ENCODE results near the gene NOX1. TPM values are rescaled to one million over a fixed set of nuclear protein-coding genes. Genes with fewer than 3 reads are reported as not detected.

The NOX1 gene
- total RNA-seq, 1 donor from 2014 or later = not detected

DNA sequence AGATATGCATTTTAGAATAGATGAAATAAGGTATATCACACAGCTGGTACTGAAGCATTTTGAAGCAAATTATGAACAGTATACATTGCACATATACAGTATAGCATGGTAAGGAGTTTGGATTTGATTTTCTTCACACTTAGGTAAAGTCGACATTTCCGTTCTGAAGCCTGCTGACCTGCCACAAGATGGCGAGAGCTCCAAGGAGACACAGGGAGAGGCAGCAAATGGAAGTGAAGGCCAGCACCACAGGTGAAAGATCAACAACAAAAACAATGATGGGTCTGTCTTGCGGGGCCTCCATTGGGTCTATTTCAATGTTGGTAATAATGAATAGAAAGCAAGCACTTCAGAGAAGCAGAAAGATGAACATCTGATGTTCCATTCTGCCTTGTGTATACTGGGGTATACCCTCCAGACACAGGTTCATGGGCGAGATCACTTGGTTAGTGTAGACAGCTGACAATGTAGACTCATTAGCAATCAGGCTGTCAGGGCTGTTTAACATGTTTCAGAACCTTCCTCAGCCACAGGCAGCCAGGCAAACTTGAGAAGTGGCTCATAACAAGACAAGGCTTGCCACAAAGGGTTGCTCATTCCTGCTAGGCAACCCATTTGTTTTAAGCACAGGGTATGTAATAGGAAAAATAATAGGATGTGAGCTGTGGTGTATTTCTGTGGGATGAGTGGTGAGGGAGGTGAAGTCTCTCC, 21.4 kb upstream of the NOX1 start:
- H3K4me1 Mint-ChIP-seq = no peaks in the 10 kb centered on the region
- no peaks in the 10 kb centered on the region for H3K27me3 Mint-ChIP-seq (ENCODE audit: low read depth)
- H3K36me3 Mint-ChIP-seq = no peaks in the 10 kb centered on the region
- TF ChIP-seq, protein P1, sequence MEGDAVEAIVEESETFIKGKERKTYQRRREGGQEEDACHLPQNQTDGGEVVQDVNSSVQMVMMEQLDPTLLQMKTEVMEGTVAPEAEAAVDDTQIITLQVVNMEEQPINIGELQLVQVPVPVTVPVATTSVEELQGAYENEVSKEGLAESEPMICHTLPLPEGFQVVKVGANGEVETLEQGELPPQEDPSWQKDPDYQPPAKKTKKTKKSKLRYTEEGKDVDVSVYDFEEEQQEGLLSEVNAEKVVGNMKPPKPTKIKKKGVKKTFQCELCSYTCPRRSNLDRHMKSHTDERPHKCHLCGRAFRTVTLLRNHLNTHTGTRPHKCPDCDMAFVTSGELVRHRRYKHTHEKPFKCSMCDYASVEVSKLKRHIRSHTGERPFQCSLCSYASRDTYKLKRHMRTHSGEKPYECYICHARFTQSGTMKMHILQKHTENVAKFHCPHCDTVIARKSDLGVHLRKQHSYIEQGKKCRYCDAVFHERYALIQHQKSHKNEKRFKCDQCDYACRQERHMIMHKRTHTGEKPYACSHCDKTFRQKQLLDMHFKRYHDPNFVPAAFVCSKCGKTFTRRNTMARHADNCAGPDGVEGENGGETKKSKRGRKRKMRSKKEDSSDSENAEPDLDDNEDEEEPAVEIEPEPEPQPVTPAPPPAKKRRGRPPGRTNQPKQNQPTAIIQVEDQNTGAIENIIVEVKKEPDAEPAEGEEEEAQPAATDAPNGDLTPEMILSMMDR (IDR thresholded peaks at IDR 0.05; ENCODE audit: unreplicated experiment) = no peak
- no peak for DNase-seq (ENCODE audit: low spot score in 2 of 2, unreplicated experiment in 2 of 2)
- H3K27ac Mint-ChIP-seq = no peak overlapping the region
- peaks cover 33% of the 10 kb centered on the region for H3K9me3 Mint-ChIP-seq
- H3K4me3 Mint-ChIP-seq = no peak overlapping the region

DNA sequence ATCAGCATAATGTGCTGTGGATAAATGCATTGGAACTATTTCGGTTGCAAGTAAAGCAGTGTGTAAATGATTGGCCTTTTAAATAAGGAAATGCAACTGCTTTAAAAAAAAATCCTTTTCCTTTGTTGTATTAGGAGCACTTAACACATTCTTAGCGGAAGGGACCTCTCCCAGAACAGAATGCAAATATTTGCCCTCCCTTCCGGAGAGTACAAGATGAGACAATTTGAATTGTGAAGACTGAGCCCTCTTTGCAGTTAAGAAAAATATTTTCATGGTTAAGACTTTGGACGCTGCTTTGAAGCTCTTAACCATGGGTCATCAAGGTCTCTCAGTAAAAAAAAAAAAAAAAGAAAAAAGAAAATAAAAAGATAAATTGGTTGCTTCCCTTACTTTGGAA, 9.5 kb upstream of the NOX1 start:
- TF ChIP-seq, protein P1 (IDR thresholded peaks at IDR 0.05; ENCODE audit: unreplicated experiment) = no peak
- no peak overlapping the region for H3K27ac Mint-ChIP-seq
- H3K36me3 Mint-ChIP-seq = no peaks in the 10 kb centered on the region
- H3K4me3 Mint-ChIP-seq = no peak overlapping the region
- H3K27me3 Mint-ChIP-seq (ENCODE audit: low read depth) = no peaks in the 10 kb centered on the region
- DNase-seq (ENCODE audit: low spot score in 2 of 2, unreplicated experiment in 2 of 2) = no peak
- H3K4me1 Mint-ChIP-seq = peaks cover 6% of the 10 kb centered on the region
- peaks cover 50% of the 10 kb centered on the region for H3K9me3 Mint-ChIP-seq

DNA sequence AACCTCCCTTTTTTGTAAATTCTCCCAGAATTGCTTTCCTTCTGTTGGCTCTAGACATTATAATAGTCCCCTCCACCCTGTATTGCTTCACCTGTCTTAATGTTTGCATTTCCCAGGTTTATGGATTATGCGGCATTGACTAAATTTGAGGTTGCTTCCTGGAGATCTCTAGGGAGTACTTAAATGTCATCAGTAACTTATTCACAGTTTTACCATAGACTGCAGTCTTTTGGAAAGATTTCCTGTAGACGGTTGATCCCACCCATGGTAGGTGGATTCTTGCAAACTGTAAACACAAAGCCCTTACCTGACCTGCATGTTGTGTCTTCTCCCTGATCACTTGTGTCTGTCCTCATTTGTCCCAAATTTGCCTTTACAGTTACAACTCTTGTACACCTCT, 6.2 kb upstream of the NOX1 start:
- Mint-ChIP-seq H3K9me3 (peaks cover 36% of the 10 kb centered on the region), H3K36me3 (no peaks in the 10 kb centered on the region), H3K27me3 (ENCODE audit: low read depth) (no peaks in the 10 kb centered on the region), H3K4me1 (peaks cover 6% of the 10 kb centered on the region), H3K27ac (no peak overlapping the region), H3K4me3 (no peak overlapping the region)
- TF ChIP-seq, protein P1 (IDR thresholded peaks at IDR 0.05; ENCODE audit: unreplicated experiment) = no peak
- no peak for DNase-seq (ENCODE audit: low spot score in 2 of 2, unreplicated experiment in 2 of 2)

DNA sequence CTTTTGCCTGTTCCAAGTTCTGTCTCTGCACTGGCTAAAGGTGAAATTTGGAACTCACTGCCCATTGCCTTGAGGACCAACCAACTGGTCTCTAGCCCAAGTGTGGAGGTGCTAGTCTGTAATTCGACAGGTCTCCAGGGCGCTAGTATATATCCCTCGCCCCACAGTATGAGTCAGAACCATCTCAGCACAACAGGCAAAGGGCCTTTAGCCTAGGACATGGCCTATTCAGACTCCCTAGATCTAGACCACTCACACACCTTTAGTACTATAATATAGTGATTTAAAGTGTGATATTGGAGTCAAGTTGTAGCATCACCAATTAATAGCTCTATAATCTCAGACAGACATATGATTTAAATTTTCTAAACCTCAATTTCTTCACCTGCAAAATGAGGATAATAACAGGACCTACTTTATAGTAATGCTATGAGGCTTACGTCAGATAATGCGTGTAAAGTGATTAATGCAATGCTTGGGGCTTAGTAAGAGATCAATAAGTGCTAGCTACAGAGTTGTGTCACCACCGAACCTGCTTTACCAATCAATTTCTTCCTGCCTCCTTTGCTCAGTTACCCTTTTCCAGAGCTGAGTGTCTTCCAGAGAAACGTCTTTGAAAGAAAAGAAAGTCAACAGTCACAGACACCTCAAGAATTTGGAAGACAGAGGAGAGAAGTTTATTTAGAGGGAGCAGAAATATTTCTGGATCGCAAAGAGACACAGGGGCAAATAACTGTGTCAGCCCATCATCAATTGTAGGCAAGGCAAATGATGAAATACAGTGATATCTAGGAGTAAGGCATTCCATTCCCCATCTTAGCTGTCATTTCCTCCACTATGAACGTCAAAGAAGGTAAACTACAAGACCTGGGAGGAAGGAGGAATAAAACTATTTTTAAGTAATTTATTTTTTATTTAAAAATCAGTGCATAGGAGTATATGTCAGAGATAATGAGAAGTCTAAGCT, 2.3 kb downstream of the NOX1 start:
- H3K36me3 Mint-ChIP-seq = no peaks in the 10 kb centered on the region
- H3K27ac Mint-ChIP-seq = peak overlapping the region; percentile 37
- H3K4me1 Mint-ChIP-seq = peaks cover 17% of the 10 kb centered on the region
- H3K9me3 Mint-ChIP-seq = peaks cover 17% of the 10 kb centered on the region
- DNase-seq (ENCODE audit: low spot score in 2 of 2, unreplicated experiment in 2 of 2) = no peak
- H3K4me3 Mint-ChIP-seq = no peak overlapping the region
- TF ChIP-seq, protein P1 (IDR thresholded peaks at IDR 0.05; ENCODE audit: unreplicated experiment) = no peak
- no peaks in the 10 kb centered on the region for H3K27me3 Mint-ChIP-seq (ENCODE audit: low read depth)

DNA sequence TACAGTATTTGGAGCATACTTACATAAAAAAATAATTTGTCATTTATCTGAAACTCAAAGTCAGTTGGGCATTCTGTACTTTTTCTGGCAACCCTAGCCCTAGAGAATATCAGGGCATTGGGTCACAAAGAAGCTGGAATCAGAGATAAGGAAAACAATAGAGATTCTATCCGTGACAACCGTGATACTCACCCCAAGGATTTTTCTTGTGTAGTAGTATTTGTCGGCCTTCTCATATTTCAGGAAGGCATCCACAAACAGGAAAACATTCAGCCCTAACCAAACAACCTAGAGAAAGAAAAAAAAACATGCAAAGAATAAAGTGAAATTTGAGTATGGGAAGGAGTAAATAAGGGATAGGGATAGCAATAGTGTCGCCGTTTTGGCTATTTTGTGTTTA, 3.6 kb downstream of the NOX1 start:
- H3K36me3 Mint-ChIP-seq = no peaks in the 10 kb centered on the region
- peaks cover 17% of the 10 kb centered on the region for H3K9me3 Mint-ChIP-seq
- TF ChIP-seq, protein P1 (IDR thresholded peaks at IDR 0.05; ENCODE audit: unreplicated experiment) = no peak
- H3K27ac Mint-ChIP-seq = no peak overlapping the region
- H3K4me1 Mint-ChIP-seq = peaks cover 17% of the 10 kb centered on the region
- no peak for DNase-seq (ENCODE audit: low spot score in 2 of 2, unreplicated experiment in 2 of 2)
- no peaks in the 10 kb centered on the region for H3K27me3 Mint-ChIP-seq (ENCODE audit: low read depth)
- H3K4me3 Mint-ChIP-seq = no peak overlapping the region

Measured in mesothelial cell of epicardium (in vitro differentiated cells).